Spleen (tissue), 11 donors: ENCODE data around the gene PHACTR1. TPM values are rescaled to one million over a fixed set of nuclear protein-coding genes. Genes with fewer than 3 reads are reported as not detected.

ENCODE experiments used
- DNase-seq: peaks from one replicate; pipeline ENCODE4 v3.0.0-alpha.2; 2020
- H3K27ac ChIP-seq, 8 donors: fragments of 200-600 bp; sonication (generic) in 7 of 8; 1 replicate in 4 of 8; 2 replicates in 4 of 8; pipeline versions ENCODE4 v1.5.0 to v1.8.0; 2016 to 2021; ENCODE audit warnings: inconsistent platforms in 4 of 8, mild to moderate bottlenecking in 4 of 8, moderate library complexity in 1 of 8
- H3K27me3 ChIP-seq, 7 donors: fragments of 200-600 bp; sonication (generic) in 6 of 7; replicated peaks in 1 of 7; 1 replicate in 4 of 7; 2 replicates in 3 of 7; pipeline versions ENCODE4 v1.5.0 to v1.8.0; 2016 to 2021; ENCODE audit warnings: inconsistent platforms in 3 of 7, mild to moderate bottlenecking in 1 of 7
- H3K36me3 ChIP-seq, 6 donors: fragments of 200-600 bp; sonication (generic) in 5 of 6; 1 replicate in 4 of 6; 2 replicates in 2 of 6; pipeline versions ENCODE4 v1.5.0 to v1.8.0; 2016 to 2021; ENCODE audit warnings: inconsistent platforms in 2 of 6
- H3K4me1 ChIP-seq, 6 donors: fragments of 200-600 bp; sonication (generic) in 5 of 6; 1 replicate in 3 of 6; 2 replicates in 3 of 6; pipeline versions ENCODE4 v1.5.0 to v1.8.0; 2016 to 2021; ENCODE audit warnings: inconsistent platforms in 3 of 6
- H3K4me3 ChIP-seq, 8 donors: fragments of 200-600 bp; sonication (generic) in 7 of 8; 1 replicate in 4 of 8; 2 replicates in 4 of 8; pipeline versions ENCODE4 v1.5.0 to v1.8.0; 2016 to 2021; ENCODE audit warnings: inconsistent platforms in 4 of 8, mild to moderate bottlenecking in 4 of 8, moderate library complexity in 2 of 8
- H3K9me3 ChIP-seq, 8 donors: fragments of 200-600 bp; sonication (generic) in 7 of 8; 1 replicate in 4 of 8; 2 replicates in 4 of 8; pipeline versions ENCODE4 v1.5.0 to v1.8.0; 2016 to 2021; ENCODE audit warnings: inconsistent platforms in 4 of 8
- POLR2A ChIP-seq, 3 donors: fragments of 450-650 bp; IDR thresholded peaks; one replicate each; pipeline ENCODE4 v1.5.1; 2017; ENCODE audit warnings: antibody characterized with exemption in 3 of 3, mild to moderate bottlenecking in 1 of 3
- POLR2AphosphoS5 ChIP-seq, 3 donors: sonication (generic); formaldehyde crosslinking; IDR thresholded peaks; one replicate each; pipeline ENCODE4 v1.5.1; 2017; ENCODE audit warnings: antibody characterized with exemption in 3 of 3
- WGBS, 5 donors: extraction: QIAGEN DNeasy Blood & Tissue Kit in 3 of 5; methylation state at CpG; one replicate each; pipeline versions ENCODE4 v1.1.5 to v1.1.7; 2013 to 2018; 5-methylcytosine and 5-hydroxymethylcytosine counted together
- intact Hi-C: fragments of 100-400 bp; cut with DNase I; formaldehyde crosslinking; loops from one replicate; pipeline ENCODE4 v1.15.0; 2023; ENCODE audit warnings: low total_unique reads
- polyA plus RNA-seq, 3 donors: library from polyadenylated mRNA; stranded (reverse); fragments of 200-250 nt; gene quantifications; one replicate each; pipeline ENCODE4 v1.2.1, GENCODE V29; 2013
- total RNA-seq, 7 donors: library from RNA; depleted of rRNA in 3 of 7; stranded (reverse); fragments of >200 nt in 3 of 7; fragmentation: NEBNext Ultra II Directional in 4 of 7; extraction: Animal tissue kit (Norgen Biotek cat#: 25700) in 4 of 7; gene quantifications; one replicate each; pipeline versions ENCODE4 v1.1.0 to v1.2.1, GENCODE V29; 2016 to 2021
- TF ChIP-seq, protein P1 (sequence below), 11 experiments: fragments of 200-600 bp in 7 of 11; fragments of 450-650 bp in 4 of 11; sonication (generic) in 4 of 11; IDR thresholded peaks in 8 of 11; conservative IDR thresholded peaks in 3 of 11; 1 replicate in 7 of 11; 2 replicates in 4 of 11; pipeline versions ENCODE4 v1.4.0 to v1.8.0; 2016 to 2021; ENCODE audit warnings: antibody characterized with exemption in 11 of 11, inconsistent platforms in 4 of 11, mild to moderate bottlenecking in 1 of 11
- donor health status: healthy with polysubstance abuse.
- donor health status: DM: no; HTN: no; CAD: no; lungs with moderate emphysema.
- donor health status: DM: no; HTN: no; CAD: no.
- donor health status: Bipolar disorder and iron deficiency.
- donor health status: healthy.
- donor health status: DM: no; HTN: no; CAD: no.
- donor health status: DM: yes; HTN: yes; CAD: no.

The PHACTR1 gene
- total and polyA plus RNA-seq, 10 donors = 8.5 to 45.3 (median 30.8) TPM

GRCh38 chr6:13283331-13283730 is 566.8 kb downstream of the PHACTR1 start:
- intact Hi-C loops = no loop called here
- Histone ChIP-seq H3K4me1 (peaks cover 0 to 67% (median 23%) of the 10 kb centered on the region in 6 donors), H3K9me3 (peaks cover 0 to 19% (median 17%) of the 10 kb centered on the region in 8 donors), H3K27me3 (no peaks in the 10 kb centered on the region), H3K4me3 (no peak overlapping the region), H3K27ac (no peak overlapping the region), H3K36me3 (peaks cover 0 to 99% (median 38%) of the 10 kb centered on the region in 6 donors)
- WGBS, 5 donors = 95 to 98% (median 97%) methylated on average over 14 of the region's 14 CpGs
- TF ChIP-seq POLR2AphosphoS5 (IDR thresholded peaks at IDR 0.05) = peak in 1 of 3 donors; percentile 27
- TF ChIP-seq POLR2A (IDR thresholded peaks at IDR 0.05) = no peak
- no peak for DNase-seq

- peaks cover 0 to 99% (median 43%) of the 10 kb centered on the region in 6 donors for H3K36me3 ChIP-seq
- peaks cover 0 to 54% (median 19%) of the 10 kb centered on the region in 6 donors for H3K4me1 ChIP-seq
- peak in 2 of 3 donors; percentile 18 to 30 for TF ChIP-seq POLR2AphosphoS5 (IDR thresholded peaks at IDR 0.05)
- TF ChIP-seq, protein P1, sequence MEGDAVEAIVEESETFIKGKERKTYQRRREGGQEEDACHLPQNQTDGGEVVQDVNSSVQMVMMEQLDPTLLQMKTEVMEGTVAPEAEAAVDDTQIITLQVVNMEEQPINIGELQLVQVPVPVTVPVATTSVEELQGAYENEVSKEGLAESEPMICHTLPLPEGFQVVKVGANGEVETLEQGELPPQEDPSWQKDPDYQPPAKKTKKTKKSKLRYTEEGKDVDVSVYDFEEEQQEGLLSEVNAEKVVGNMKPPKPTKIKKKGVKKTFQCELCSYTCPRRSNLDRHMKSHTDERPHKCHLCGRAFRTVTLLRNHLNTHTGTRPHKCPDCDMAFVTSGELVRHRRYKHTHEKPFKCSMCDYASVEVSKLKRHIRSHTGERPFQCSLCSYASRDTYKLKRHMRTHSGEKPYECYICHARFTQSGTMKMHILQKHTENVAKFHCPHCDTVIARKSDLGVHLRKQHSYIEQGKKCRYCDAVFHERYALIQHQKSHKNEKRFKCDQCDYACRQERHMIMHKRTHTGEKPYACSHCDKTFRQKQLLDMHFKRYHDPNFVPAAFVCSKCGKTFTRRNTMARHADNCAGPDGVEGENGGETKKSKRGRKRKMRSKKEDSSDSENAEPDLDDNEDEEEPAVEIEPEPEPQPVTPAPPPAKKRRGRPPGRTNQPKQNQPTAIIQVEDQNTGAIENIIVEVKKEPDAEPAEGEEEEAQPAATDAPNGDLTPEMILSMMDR (IDR thresholded peaks at IDR 0.05 in 8 of 11, conservative IDR thresholded peaks at IDR 0.05 in 3 of 11) = no peak
- intact Hi-C loops = no loop called here
- H3K27me3 ChIP-seq = no peaks in the 10 kb centered on the region
- WGBS, 5 donors = 70 to 78% (median 72%) methylated on average over 2 to 6 of the region's 6 CpGs
- peak overlapping the region in 3 of 8 donors; percentile 43 to 52 (median 48) for H3K27ac ChIP-seq
- peaks cover 0 to 21% (median 17%) of the 10 kb centered on the region in 8 donors for H3K9me3 ChIP-seq
- H3K4me3 ChIP-seq = peak overlapping the region in 1 of 8 donors; percentile 35
- no peak for DNase-seq
Observed at GRCh38 chr6:13284646-13285045, 568.1 kb downstream of the PHACTR1 start.

DNA sequence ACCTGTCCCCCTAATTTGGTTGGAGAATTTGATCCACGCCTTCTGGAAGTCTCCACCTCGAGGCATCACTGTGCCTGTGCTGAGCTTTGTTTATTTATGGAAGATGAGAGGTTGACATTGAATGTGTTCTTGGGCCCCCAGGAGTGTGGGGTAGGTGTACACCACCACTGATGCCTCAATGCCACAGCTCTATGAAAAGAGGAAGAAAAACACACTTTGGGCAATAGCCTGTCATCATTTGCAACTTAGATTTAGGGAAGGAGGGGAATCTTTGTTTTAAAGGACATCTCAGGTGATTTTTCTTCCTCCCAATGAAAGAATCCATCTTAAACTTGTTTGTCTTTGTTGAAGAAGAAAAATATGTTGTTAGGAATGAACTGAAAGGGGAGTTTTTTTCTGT is 569.1 kb downstream of the PHACTR1 start:
- DNase-seq = no peak
- whole genome bisulfite sequencing, 5 donors = 63 to 87% (median 85%) methylated on average over 2 of the region's 2 CpGs
- Histone ChIP-seq H3K36me3 (peaks cover 0 to 99% (median 42%) of the 10 kb centered on the region in 6 donors), H3K4me3 (peak overlapping the region in 1 of 8 donors; percentile 35), H3K27ac (peak overlapping the region in 7 of 8 donors; percentile 27 to 52 (median 44)), H3K9me3 (peaks cover 0 to 21% (median 17%) of the 10 kb centered on the region in 8 donors), H3K27me3 (no peaks in the 10 kb centered on the region), H3K4me1 (peaks cover 0 to 43% (median 16%) of the 10 kb centered on the region in 6 donors)
- intact Hi-C loops = no loop called here
- TF ChIP-seq POLR2A (IDR thresholded peaks at IDR 0.05) (no peak), POLR2AphosphoS5 (IDR thresholded peaks at IDR 0.05) (no peak)
- TF ChIP-seq, protein P1 (IDR thresholded peaks at IDR 0.05 in 8 of 11, conservative IDR thresholded peaks at IDR 0.05 in 3 of 11) = no peak

- DNase-seq = no peak
- WGBS, 5 donors = 21 to 47% (median 37%) methylated on average over 4 of the region's 4 CpGs
- H3K9me3 ChIP-seq = peaks cover 0 to 21% (median 17%) of the 10 kb centered on the region in 8 donors
- peaks cover 0 to 99% (median 41%) of the 10 kb centered on the region in 6 donors for H3K36me3 ChIP-seq
- peaks cover 0 to 38% (median 16%) of the 10 kb centered on the region in 6 donors for H3K4me1 ChIP-seq
- no peaks in the 10 kb centered on the region for H3K27me3 ChIP-seq
- no peak for TF ChIP-seq POLR2A (IDR thresholded peaks at IDR 0.05)
- no peak for TF ChIP-seq POLR2AphosphoS5 (IDR thresholded peaks at IDR 0.05)
- TF ChIP-seq, protein P1 (IDR thresholded peaks at IDR 0.05 in 8 of 11, conservative IDR thresholded peaks at IDR 0.05 in 3 of 11) = no peak
- peak overlapping the region in 6 of 8 donors; percentile 27 to 52 (median 46) for H3K27ac ChIP-seq
- intact Hi-C loops = no loop called here
- H3K4me3 ChIP-seq = peak overlapping the region in 1 of 8 donors; percentile 35
Observed at GRCh38 chr6:13286181-13286580, 569.6 kb downstream of the PHACTR1 start.
